NCI-H748 (cell line): ENCODE data around the gene ZNF750.

Experiments used
- DNase-seq: peaks from one replicate; lab custom pipeline; 2025; ENCODE audit not compliant: unreplicated experiment; lab: John Stamatoyannopoulos, UW

Gene ZNF750

DNA sequence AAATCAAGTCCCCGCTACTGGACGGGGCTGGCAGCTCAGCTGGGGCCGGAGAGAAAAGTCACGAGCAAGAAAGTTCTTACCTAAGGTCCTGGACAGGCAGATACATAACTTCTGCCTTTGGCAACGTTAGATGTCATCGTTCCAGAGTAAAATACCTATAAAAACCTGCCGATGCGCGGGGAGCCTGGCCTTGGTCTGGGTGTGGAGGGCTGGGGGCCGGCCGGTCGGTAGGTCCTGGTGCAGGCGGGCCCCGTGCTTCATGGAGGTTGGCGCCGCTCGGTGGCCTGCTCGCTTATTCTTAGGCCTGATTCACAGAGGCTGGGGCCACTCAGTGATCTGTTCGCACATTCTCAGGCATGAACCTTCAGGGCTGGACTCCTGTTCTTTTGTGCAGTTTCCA, 33.7 kb upstream of the ZNF750 start:
- no peak for DNase-seq

DNA sequence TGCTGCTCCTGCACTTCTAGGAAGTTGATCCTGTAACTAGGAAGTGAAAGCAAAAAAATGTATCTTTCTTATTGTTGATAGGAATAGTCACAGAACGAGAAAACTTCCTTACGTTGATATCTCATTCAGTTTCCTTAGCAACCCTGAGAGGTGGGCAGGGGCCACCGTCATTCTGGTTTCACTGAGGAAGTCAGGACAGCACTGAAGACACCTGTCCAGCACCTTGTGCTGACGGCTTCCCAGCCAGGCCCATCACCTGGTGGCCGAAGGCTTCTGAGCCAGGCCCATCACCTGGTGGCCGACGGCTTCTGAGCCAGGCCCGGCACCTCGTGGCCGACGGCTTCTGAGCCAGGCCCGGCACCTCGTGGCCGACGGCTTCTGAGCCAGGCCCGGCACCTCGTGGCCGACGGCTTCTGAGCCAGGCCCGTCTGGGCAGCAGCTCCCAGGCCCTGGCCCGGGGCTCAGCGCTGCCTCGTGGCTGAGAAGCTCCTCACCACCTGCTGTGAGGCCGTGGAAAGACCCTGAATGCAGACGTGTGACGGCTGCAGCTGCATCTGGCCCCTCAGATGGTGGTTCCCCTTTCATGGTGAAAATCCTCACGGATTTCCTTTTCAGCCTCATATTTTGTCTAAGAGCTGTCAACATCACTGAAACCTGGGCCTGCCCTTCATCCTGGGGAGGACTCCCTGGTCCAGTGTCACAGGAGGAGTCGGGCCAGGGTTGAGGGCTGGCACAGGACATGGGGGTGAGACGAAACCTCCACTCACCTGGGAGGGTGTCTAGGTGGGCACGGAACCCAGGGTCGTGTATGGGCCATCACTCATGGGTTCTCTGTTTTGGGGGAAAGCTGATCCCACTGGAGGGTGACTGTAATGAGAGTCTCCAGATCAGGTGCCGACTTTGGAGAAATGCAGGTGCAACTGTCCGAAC, 33.0 kb upstream of the ZNF750 start:
- no peak for DNase-seq

GRCh38 chr17:82871776-82872561, 32.1 kb upstream of the ZNF750 start:
- no peak for DNase-seq

- DNase-seq: no peak
These were observed 31.4 kb upstream of the ZNF750 start for GRCh38 chr17:82871056-82871775.

- no peak for DNase-seq
These were observed 30.7 kb upstream of the ZNF750 start for GRCh38 chr17:82870541-82870940.

GRCh38 chr17:82870091-82870491, 30.3 kb upstream of the ZNF750 start:
- DNase-seq: no peak

DNA sequence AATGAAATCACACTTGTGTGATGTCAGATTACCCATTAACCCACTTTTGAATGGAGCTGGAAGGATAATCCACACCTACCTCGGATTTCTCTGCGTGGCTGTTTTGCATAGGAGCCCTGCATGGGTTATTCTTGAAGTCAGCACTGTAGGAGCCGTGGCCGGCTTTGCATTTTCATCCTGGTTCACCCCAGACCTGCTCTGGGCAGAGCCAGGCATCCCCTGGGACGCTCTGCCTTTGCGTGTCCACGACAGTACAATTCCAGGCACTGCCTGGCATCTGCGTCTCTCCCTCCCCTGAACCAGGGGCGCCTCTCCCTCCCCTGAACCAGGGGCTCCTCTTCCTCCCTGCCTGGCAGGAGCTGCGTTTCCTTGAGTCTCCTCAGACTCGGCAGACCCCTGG, 29.7 kb upstream of the ZNF750 start:
- no peak for DNase-seq

- no peak for DNase-seq
These were observed 28.9 kb upstream of the ZNF750 start for GRCh38 chr17:82868715-82869131.

DNA sequence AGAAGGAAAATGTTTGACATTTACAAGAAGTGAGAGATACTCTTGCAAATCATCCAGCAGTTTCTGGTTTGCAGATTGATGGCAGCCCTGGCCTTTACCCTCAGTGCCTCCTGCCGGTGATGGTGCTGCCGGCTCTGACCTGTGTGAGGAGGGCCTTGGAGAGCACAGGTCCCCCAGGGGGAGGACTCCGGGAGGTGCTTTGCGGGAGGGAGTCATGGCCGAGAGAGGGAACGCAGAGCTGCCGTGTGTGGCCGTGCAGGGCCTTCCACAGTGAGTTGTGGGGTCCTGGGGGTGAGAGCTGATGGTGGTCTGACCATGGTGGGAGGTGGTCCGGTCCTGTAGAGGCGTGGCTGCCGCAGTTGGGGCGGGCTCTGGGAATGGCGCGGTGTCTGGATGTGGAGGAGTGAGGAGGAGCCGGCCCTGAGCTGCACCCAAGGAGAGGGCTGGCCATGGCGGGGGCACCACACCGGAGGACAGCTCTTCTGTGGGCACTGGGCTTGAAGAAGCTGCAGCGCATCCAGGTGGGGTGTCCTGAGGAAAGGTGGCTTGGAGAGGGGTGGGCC, 28.0 kb upstream of the ZNF750 start:
- DNase-seq: no peak

DNA sequence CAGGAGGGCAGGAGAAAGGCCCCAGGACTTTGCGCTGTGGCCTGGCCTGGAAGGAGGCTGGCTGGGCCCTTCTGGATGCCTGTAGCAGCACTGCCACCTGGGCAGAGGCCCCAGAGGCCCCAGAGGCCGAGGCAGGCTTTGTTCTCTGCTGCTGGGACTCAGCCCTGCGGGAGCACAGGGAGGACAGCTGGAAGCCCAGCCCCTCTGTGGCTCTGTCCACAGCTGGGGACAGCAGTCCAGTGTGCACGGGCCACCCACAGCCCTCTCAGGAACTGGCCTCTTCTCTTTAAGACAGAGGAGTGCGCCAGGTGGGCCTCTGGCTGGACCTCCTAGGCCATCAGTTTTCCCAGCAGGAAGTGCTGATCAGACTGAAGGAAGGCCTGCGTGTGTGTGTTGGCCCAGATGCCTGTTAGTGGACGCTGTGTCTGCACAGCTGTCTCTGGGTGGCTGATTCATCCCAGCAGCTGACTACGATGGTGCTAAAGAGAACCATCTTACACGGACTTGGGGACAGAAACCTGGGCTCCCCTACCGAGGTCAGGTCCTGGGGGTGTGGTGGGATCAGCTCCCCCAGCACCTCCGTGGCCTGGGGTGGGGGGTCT, 26.9 kb upstream of the ZNF750 start:
- no peak for DNase-seq

DNA sequence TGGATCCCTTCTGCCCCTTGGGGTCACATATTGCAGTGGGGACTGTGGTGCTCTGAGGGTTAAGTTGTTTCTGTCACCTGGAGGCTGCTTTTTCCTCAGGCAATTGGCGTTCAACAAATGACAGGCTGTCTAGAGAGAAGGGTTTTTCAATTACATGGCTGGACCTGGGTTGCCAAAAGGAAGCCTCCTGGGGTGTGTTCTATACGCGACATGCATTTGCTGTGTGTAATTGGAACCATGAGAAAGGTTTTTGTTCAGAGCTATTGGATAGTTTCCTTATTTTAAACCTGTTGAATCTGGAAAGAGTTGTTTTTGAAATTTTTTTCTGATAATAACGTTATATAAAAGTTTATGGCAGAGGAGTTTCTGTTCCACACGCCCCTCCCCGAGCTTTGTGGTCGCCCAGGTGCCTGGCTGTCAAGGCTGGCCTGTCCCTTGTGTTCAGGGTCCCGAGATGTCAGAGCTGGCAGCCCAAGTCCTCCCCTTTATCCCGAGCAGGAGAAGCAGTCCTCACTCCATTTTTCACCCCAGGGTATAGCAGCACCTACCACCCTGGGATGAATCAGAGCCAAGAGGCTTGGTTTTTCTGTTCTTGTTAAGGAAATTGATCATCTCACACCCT, 26.1 kb upstream of the ZNF750 start:
- DNase-seq: no peak

GRCh38 chr17:82865274-82865673, 25.5 kb upstream of the ZNF750 start:
- no peak for DNase-seq

- peak; percentile 14 for DNase-seq
These were observed 25.0 kb upstream of the ZNF750 start for GRCh38 chr17:82864713-82865248.

DNA sequence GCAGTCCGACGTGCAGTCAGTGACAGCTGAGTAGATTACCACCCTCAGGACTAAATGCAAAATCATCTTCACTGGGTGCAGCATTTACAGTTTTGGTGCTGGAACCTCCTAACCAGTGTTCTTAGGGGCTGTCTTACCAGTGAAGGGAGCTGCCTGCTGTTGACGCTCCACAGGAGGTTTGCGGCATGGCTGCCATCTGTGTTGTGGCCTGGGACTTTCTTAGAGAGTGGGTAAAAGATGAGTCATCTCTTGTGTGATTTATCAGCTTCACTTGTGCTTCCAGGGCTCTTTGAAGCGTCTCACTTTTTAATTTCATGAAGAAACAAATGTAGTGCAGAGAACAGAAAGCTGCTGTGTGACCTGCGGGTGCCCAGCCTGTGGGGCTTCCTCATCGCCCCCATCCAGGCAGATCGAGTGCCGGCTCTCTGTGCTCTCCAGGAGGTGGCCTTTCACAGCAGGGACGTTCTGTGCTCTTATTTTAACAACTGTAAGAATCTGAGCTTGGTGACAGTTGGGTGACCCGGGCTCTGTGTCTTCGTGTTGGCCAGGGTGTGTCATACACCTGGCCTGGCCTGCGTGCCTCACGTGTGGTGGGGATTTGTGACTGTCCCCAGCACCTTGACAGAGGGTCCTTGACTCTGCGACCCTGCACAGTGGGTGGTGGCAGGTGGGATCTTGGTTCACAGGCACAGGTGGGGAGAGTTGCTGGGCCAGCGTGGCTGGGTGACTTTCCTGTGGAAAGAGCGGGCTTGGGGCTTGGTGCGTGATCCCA, 24.3 kb upstream of the ZNF750 start:
- peak; percentile 27 for DNase-seq

GRCh38 chr17:82863383-82863940, 23.6 kb upstream of the ZNF750 start:
- DNase-seq: no peak

DNA sequence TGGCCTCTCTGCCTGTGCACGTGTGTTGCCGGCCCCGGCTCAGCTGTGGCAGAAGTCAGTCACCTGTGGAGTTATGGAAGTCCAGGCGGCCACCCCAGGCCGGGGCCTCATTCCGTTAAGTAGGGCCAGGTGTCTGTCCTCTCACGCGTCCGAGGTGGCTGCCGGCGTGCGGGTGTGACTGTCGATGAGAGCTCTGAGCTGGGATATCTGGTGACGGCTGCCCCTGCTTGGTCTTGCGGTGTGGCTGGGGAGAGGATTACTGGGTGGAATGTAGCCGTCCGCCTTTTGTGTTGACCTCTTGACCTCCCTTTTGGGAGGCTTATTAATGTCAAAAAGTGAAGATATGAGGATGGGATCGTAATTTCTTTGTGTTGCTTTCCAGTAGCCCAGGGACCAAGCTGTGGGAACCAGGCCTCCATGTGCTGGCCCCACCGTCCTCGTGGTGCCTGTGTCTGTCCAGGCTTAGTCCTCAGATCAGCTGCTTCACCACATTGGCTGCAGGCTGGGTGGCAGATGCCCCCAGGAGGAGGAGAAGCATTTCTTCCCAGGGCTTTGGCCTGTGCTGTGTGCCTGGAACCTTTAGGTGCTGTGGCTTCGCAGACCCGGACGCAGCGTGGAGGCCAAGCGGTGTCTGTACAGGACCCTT, 23.0 kb upstream of the ZNF750 start:
- DNase-seq: no peak

- DNase-seq: no peak
These were observed 22.4 kb upstream of the ZNF750 start for GRCh38 chr17:82862191-82862590.

GRCh38 chr17:82861393-82861775, 21.6 kb upstream of the ZNF750 start:
- DNase-seq: no peak
